Rectal smooth muscle tissue (tissue), 1 donor: ENCODE results near the gene CCRL2.

Source experiments
- H3K27ac ChIP-seq: one replicate; pipeline ENCODE4 v1.7.0; 2013; ENCODE audit warnings: low read depth, low read length, inconsistent platforms
- H3K27me3 ChIP-seq: one replicate; pipeline ENCODE4 v1.7.0; 2013; ENCODE audit warnings: low read length; ENCODE audit not compliant: control insufficient read depth, insufficient read depth
- H3K36me3 ChIP-seq: one replicate; pipeline ENCODE4 v1.7.0; 2013; ENCODE audit warnings: low read length; ENCODE audit not compliant: control insufficient read depth, insufficient read depth
- H3K4me1 ChIP-seq: one replicate; pipeline ENCODE4 v1.7.0; 2013; ENCODE audit warnings: low read length; ENCODE audit not compliant: control insufficient read depth, insufficient read depth
- H3K4me3 ChIP-seq: one replicate; pipeline ENCODE4 v1.7.0; 2013; ENCODE audit warnings: low read length
- H3K9ac ChIP-seq: one replicate; pipeline ENCODE4 v1.7.0; 2013; ENCODE audit warnings: low read length

Gene CCRL2

DNA sequence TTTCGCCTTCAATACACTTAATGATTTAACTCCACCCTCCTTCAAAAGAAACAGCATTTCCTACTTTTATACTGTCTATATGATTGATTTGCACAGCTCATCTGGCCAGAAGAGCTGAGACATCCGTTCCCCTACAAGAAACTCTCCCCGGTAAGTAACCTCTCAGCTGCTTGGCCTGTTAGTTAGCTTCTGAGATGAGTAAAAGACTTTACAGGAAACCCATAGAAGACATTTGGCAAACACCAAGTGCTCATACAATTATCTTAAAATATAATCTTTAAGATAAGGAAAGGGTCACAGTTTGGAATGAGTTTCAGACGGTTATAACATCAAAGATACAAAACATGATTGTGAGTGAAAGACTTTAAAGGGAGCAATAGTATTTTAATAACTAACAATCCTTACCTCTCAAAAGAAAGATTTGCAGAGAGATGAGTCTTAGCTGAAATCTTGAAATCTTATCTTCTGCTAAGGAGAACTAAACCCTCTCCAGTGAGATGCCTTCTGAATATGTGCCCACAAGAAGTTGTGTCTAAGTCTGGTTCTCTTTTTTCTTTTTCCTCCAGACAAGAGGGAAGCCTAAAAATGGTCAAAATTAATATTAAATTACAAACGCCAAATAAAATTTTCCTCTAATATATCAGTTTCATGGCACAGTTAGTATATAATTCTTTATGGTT, 36.1 kb upstream of the CCRL2 start, which contains the start of gene CCR5:
Gene CCR5 (plus strand): TSS at position 108 of the 680 bp plus-strand sequence. CDS start 1,957 bp downstream, outside the sequence.
- H3K36me3 ChIP-seq = no peaks in the 10 kb centered on the region
- no peak within 1 kb of the TSS for H3K27ac ChIP-seq
- no peaks in the 10 kb centered on the region for H3K27me3 ChIP-seq
- no peaks in the 10 kb centered on the region for H3K4me1 ChIP-seq
- no peak within 1 kb of the TSS for H3K4me3 ChIP-seq
- H3K9ac ChIP-seq = no peak within 1 kb of the TSS

DNA sequence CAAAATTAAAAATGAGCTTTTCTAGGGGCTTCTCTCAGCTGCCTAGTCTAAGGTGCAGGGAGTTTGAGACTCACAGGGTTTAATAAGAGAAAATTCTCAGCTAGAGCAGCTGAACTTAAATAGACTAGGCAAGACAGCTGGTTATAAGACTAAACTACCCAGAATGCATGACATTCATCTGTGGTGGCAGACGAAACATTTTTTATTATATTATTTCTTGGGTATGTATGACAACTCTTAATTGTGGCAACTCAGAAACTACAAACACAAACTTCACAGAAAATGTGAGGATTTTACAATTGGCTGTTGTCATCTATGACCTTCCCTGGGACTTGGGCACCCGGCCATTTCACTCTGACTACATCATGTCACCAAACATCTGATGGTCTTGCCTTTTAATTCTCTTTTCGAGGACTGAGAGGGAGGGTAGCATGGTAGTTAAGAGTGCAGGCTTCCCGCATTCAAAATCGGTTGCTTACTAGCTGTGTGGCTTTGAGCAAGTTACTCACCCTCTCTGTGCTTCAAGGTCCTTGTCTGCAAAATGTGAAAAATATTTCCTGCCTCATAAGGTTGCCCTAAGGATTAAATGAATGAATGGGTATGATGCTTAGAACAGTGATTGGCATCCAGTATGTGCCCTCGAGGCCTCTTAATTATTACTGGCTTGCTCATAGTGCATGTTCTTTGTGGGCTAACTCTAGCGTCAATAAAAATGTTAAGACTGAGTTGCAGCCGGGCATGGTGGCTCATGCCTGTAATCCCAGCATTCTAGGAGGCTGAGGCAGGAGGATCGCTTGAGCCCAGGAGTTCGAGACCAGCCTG, 35.3 kb upstream of the CCRL2 start:
- no peaks in the 10 kb centered on the region for H3K27me3 ChIP-seq
- no peaks in the 10 kb centered on the region for H3K36me3 ChIP-seq
- no peak overlapping the region for H3K27ac ChIP-seq
- H3K9ac ChIP-seq = no peak overlapping the region
- H3K4me1 ChIP-seq = no peaks in the 10 kb centered on the region
- no peak overlapping the region for H3K4me3 ChIP-seq

DNA sequence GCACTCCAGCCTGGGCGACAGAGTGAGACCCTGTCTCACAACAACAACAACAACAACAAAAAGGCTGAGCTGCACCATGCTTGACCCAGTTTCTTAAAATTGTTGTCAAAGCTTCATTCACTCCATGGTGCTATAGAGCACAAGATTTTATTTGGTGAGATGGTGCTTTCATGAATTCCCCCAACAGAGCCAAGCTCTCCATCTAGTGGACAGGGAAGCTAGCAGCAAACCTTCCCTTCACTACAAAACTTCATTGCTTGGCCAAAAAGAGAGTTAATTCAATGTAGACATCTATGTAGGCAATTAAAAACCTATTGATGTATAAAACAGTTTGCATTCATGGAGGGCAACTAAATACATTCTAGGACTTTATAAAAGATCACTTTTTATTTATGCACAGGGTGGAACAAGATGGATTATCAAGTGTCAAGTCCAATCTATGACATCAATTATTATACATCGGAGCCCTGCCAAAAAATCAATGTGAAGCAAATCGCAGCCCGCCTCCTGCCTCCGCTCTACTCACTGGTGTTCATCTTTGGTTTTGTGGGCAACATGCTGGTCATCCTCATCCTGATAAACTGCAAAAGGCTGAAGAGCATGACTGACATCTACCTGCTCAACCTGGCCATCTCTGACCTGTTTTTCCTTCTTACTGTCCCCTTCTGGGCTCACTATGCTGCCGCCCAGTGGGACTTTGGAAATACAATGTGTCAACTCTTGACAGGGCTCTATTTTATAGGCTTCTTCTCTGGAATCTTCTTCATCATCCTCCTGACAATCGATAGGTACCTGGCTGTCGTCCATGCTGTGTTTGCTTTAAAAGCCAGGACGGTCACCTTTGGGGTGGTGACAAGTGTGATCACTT, 34.3 kb upstream of the CCRL2 start:
- Histone ChIP-seq H3K4me3 (no peak overlapping the region), H3K9ac (no peak overlapping the region), H3K27ac (no peak overlapping the region), H3K27me3 (no peaks in the 10 kb centered on the region), H3K36me3 (no peaks in the 10 kb centered on the region), H3K4me1 (no peaks in the 10 kb centered on the region)

DNA sequence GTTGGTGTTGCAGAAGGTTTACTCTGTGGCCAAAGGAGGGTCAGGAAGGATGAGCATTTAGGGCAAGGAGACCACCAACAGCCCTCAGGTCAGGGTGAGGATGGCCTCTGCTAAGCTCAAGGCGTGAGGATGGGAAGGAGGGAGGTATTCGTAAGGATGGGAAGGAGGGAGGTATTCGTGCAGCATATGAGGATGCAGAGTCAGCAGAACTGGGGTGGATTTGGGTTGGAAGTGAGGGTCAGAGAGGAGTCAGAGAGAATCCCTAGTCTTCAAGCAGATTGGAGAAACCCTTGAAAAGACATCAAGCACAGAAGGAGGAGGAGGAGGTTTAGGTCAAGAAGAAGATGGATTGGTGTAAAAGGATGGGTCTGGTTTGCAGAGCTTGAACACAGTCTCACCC, 32.3 kb upstream of the CCRL2 start:
- Histone ChIP-seq H3K27me3 (no peaks in the 10 kb centered on the region), H3K9ac (no peak overlapping the region), H3K27ac (no peak overlapping the region), H3K36me3 (no peaks in the 10 kb centered on the region), H3K4me3 (no peak overlapping the region), H3K4me1 (no peaks in the 10 kb centered on the region)

DNA sequence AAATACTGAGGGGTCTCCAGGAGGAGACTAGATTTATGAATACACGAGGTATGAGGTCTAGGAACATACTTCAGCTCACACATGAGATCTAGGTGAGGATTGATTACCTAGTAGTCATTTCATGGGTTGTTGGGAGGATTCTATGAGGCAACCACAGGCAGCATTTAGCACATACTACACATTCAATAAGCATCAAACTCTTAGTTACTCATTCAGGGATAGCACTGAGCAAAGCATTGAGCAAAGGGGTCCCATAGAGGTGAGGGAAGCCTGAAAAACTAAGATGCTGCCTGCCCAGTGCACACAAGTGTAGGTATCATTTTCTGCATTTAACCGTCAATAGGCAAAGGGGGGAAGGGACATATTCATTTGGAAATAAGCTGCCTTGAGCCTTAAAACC, 31.8 kb upstream of the CCRL2 start:
- Histone ChIP-seq H3K4me1 (no peaks in the 10 kb centered on the region), H3K27me3 (no peaks in the 10 kb centered on the region), H3K27ac (no peak overlapping the region), H3K4me3 (no peak overlapping the region), H3K36me3 (no peaks in the 10 kb centered on the region), H3K9ac (no peak overlapping the region)

DNA sequence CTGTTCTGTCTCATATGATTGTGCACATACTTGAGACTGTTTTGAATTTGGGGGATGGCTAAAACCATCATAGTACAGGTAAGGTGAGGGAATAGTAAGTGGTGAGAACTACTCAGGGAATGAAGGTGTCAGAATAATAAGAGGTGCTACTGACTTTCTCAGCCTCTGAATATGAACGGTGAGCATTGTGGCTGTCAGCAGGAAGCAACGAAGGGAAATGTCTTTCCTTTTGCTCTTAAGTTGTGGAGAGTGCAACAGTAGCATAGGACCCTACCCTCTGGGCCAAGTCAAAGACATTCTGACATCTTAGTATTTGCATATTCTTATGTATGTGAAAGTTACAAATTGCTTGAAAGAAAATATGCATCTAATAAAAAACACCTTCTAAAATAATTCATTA, 31.2 kb upstream of the CCRL2 start:
- H3K9ac ChIP-seq = no peak overlapping the region
- H3K27ac ChIP-seq = no peak overlapping the region
- no peaks in the 10 kb centered on the region for H3K4me1 ChIP-seq
- H3K36me3 ChIP-seq = no peaks in the 10 kb centered on the region
- H3K27me3 ChIP-seq = no peaks in the 10 kb centered on the region
- H3K4me3 ChIP-seq = no peak overlapping the region

DNA sequence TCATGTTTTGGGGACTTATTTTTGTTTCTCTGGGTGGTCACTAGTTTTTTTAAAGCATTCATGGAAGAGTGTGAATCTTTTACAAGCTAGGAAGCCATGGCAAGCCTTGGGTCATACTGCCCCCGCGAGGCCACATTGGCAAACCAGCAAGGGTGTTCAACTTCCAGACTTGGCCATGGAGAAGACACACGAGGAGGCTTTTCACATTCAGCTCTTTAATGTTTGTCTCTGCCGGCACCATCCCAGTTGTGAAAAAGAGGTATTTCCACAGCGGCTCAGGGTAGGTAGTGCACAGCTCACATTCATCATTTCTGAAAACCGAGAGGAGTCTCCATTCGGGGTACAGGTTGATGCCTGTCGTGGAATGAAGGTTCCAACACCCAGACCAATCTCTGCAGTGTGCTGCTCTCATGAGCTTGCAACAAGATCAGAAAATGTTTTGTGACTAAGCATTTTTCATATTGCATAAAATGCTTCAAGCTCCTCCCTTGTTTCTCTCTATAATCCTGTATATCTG, 28.6 kb upstream of the CCRL2 start:
- peaks cover 3% of the 10 kb centered on the region for H3K4me1 ChIP-seq
- no peak overlapping the region for H3K27ac ChIP-seq
- no peaks in the 10 kb centered on the region for H3K27me3 ChIP-seq
- no peaks in the 10 kb centered on the region for H3K36me3 ChIP-seq
- no peak overlapping the region for H3K9ac ChIP-seq
- H3K4me3 ChIP-seq = no peak overlapping the region

DNA sequence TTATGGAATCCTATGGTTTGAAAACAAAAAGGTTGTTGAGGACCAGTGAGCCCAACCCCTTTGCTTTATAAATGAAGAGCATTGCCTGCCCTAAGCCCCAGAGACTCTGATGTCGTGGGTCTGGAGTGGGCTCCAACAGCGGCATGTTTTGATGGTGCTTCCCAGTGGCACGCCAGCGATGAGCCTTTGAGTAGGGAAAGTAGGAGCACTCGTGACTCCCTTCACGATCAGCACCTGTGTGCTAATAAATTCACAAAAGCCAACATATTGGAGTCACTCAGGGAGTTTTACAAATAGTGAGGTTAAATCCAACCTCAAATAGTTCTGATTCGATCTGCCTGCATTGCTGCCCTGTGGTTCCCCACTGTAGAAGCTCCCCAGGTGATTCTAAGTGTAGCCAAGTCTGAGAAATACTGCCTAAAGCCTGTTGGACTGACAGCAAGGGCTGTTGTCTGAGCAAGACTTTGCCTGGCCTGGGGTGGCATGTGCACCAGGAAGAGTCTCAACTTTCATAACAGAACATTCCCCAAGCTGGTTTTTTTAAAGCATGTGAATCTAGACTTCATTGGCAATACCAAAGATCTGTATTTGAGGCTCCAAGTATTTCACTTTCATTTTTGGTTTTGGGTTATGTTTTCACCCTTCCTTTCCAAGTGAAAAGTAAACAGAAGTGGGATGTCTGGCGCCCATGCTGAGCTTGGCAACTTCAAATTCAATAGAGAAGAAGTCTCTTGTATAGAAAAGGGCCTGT, 26.4 kb upstream of the CCRL2 start:
- Histone ChIP-seq H3K4me1 (peaks cover 3% of the 10 kb centered on the region), H3K27ac (no peak overlapping the region), H3K27me3 (no peaks in the 10 kb centered on the region), H3K4me3 (peak overlapping the region; percentile 1), H3K36me3 (no peaks in the 10 kb centered on the region), H3K9ac (no peak overlapping the region)

DNA sequence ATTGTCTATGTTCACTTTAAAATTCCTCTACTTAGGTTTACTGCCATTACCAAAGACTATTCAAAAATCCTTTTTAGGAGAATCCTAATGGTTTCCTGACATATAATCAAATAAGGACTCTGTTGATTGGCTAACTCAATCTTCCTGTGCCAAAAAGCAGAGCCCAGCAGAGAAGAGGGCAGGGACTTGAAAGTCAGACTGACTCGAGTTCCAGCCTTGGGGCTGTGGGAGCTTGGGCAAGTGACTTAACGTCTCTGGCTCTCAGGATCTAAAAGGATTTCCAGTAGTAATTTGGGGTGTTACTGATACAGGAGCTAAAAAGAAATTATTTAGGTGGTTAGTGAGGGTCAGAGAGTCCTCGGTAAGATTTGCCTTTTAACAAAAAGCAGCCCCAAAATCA, 25.4 kb upstream of the CCRL2 start:
- Histone ChIP-seq H3K27ac (no peak overlapping the region), H3K9ac (no peak overlapping the region), H3K4me1 (peaks cover 3% of the 10 kb centered on the region)

DNA sequence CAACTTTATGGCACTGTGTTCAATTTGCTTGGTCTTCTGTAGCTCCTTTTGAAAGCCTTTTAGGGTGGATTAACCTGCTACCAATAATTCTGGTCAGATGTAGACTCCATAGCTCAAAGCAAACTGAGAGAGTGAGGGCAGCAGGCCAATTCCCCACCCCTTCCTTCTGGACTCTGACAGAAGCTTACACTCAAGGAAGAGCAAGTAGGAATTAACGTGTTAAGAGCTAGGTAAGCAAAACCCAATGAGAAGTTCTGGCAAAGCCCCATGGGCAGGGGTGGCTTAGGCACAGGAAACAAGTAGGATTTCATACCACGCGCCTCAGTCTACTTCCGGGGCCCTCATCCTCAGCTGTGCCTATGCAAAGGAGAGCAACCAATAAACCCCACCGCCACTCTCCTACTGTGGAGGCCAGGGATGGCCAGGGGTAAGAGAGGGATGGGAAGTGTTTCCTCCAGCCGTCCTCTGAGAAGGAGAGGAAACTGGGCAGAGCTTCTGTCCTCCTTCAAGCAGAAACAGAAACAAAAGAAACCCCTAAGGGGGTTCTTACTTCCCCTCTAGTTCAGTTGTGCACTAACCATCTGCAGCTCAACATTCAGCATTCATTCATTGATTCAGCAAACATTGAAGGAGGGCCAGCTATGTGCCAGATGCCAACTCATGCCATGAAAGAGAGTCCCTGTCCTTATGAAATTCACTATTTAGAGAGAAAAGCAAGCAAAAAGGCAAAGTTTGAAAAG, 23.7 kb upstream of the CCRL2 start:
- peaks cover 3% of the 10 kb centered on the region for H3K4me1 ChIP-seq
- H3K9ac ChIP-seq = no peak overlapping the region
- no peak overlapping the region for H3K4me3 ChIP-seq
- no peak overlapping the region for H3K27ac ChIP-seq
- no peaks in the 10 kb centered on the region for H3K36me3 ChIP-seq
- no peaks in the 10 kb centered on the region for H3K27me3 ChIP-seq

More for the DNA sequence above, 25.4 kb upstream of the CCRL2 start:
- Histone ChIP-seq H3K27me3 (no peaks in the 10 kb centered on the region), H3K4me3 (no peak overlapping the region), H3K36me3 (no peaks in the 10 kb centered on the region)

DNA sequence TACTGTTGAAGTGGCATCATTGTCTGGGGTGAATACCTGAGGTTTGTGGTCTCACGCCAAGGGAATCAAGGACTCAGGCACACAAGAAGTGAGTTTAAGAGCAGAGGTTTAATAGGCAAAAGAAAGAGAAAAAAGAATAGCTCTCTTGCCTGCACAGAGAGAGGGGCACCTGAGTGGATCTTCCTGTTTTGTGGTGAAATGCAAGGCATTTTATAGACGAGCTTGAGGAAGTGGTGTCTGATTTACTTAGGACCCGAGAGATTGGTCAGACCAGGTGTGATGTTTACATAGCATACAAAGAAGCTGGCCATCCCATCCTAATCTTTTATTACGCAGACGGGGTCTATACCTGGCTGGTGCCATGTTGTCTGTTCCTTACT, 23.1 kb upstream of the CCRL2 start:
- no peak overlapping the region for H3K27ac ChIP-seq
- no peaks in the 10 kb centered on the region for H3K36me3 ChIP-seq
- no peak overlapping the region for H3K4me3 ChIP-seq
- H3K27me3 ChIP-seq = no peaks in the 10 kb centered on the region
- H3K9ac ChIP-seq = no peak overlapping the region
- H3K4me1 ChIP-seq = peaks cover 3% of the 10 kb centered on the region
